DND-41 (cell line): ENCODE data around the gene F2R.
"Not testable (repeated sequence)": the region's sequence is repeated elsewhere in the genome, so short reads cannot be mapped to it uniquely, and the experiment has no call there.

Experiments
- ATAC-seq: fragments of 200-7000 bp; cut with Tn5 transposase; 3 replicates; pipeline ENCODE4 v1.9.1; 2021; ENCODE audit warnings: low read depth; ENCODE audit not compliant: insufficient read depth
- DNase-seq: peaks from one replicate; pipeline ENCODE4 v3.0.0-alpha.2; 2020
- H2AFZ ChIP-seq: 2 replicates; pipeline ENCODE4 v1.6.0; 2012; ENCODE audit warnings: low read depth, low read length
- H3K27ac ChIP-seq: 2 replicates; pipeline ENCODE4 v1.5.1; 2012; ENCODE audit warnings: low read length, inconsistent platforms
- H3K27me3 ChIP-seq: fragments of 200-600 bp; sonication (generic); 2 replicates; pipeline ENCODE4 v1.6.0; 2012; ENCODE audit warnings: low read length, mild to moderate bottlenecking, inconsistent platforms; ENCODE audit not compliant: insufficient read depth, poor library complexity
- H3K36me3 ChIP-seq: 2 replicates; pipeline ENCODE4 v1.5.1; 2012; ENCODE audit warnings: low read length, inconsistent platforms; ENCODE audit not compliant: insufficient read depth
- H3K4me1 ChIP-seq: 2 replicates; pipeline ENCODE4 v1.5.1; 2012; ENCODE audit warnings: mild to moderate bottlenecking, low read length; ENCODE audit not compliant: insufficient read depth
- H3K4me2 ChIP-seq: 2 replicates; pipeline ENCODE4 v1.6.0; 2012; ENCODE audit warnings: mild to moderate bottlenecking, moderate library complexity, low read length, inconsistent platforms; ENCODE audit not compliant: insufficient read depth
- H3K4me3 ChIP-seq, 2 experiments: fragments of 200-600 bp in 1 of 2; shearing (Covaris generic) in 1 of 2; 2 replicates each; pipeline ENCODE4 v1.5.1; 2012 to 2016; ENCODE audit warnings: inconsistent platforms in 2 of 2, low read length in 2 of 2, mild to moderate bottlenecking in 2 of 2, low read depth in 1 of 2, moderate library complexity in 1 of 2
- H3K79me2 ChIP-seq: 2 replicates; pipeline ENCODE4 v1.6.0; 2012; ENCODE audit warnings: low read length, inconsistent platforms; ENCODE audit not compliant: insufficient read depth
- H3K9ac ChIP-seq: 2 replicates; pipeline ENCODE4 v1.6.0; 2012; ENCODE audit warnings: low read depth, mild to moderate bottlenecking, inconsistent platforms, low read length, moderate library complexity
- H3K9me3 ChIP-seq: 2 replicates; pipeline ENCODE4 v1.5.1; 2012; ENCODE audit warnings: low read length, moderate library complexity, mild to moderate bottlenecking, inconsistent platforms; ENCODE audit not compliant: insufficient read depth, severe bottlenecking
- H4K20me1 ChIP-seq: 2 replicates; pipeline ENCODE4 v1.6.0; 2012; ENCODE audit warnings: low read length; ENCODE audit not compliant: insufficient read depth
- EZH2 ChIP-seq: IDR thresholded peaks from 3 replicates; pipeline ENCODE4 v1.6.1; 2012; ENCODE audit warnings: borderline replicate concordance, low read depth, mild to moderate bottlenecking, moderate library complexity, low read length, inconsistent platforms; ENCODE audit not compliant: severe bottlenecking
- TF ChIP-seq, protein P1 (sequence below): IDR thresholded peaks from 2 replicates; pipeline ENCODE4 v1.5.1; 2012; ENCODE audit warnings: borderline replicate concordance, low read length, moderate library complexity, mild to moderate bottlenecking; ENCODE audit not compliant: poor library complexity, severe bottlenecking; ENCODE audit errors: extremely low read depth

Gene F2R

GRCh38 chr5:76675364-76675763 lies 40.6 kb upstream of the F2R start:
- Histone ChIP-seq H3K27ac (no peak overlapping the region), H3K36me3 (no peaks in the 10 kb centered on the region), H3K4me2 (no peak overlapping the region), H3K79me2 (no peaks in the 10 kb centered on the region), H3K27me3 (no peaks in the 10 kb centered on the region), H3K4me1 (no peaks in the 10 kb centered on the region), H3K9ac (no peak overlapping the region), H3K4me3 (no peak overlapping the region), H2AFZ (no peak overlapping the region), H3K9me3 (no peaks in the 10 kb centered on the region), H4K20me1 (no peaks in the 10 kb centered on the region)
- TF ChIP-seq, protein P1, sequence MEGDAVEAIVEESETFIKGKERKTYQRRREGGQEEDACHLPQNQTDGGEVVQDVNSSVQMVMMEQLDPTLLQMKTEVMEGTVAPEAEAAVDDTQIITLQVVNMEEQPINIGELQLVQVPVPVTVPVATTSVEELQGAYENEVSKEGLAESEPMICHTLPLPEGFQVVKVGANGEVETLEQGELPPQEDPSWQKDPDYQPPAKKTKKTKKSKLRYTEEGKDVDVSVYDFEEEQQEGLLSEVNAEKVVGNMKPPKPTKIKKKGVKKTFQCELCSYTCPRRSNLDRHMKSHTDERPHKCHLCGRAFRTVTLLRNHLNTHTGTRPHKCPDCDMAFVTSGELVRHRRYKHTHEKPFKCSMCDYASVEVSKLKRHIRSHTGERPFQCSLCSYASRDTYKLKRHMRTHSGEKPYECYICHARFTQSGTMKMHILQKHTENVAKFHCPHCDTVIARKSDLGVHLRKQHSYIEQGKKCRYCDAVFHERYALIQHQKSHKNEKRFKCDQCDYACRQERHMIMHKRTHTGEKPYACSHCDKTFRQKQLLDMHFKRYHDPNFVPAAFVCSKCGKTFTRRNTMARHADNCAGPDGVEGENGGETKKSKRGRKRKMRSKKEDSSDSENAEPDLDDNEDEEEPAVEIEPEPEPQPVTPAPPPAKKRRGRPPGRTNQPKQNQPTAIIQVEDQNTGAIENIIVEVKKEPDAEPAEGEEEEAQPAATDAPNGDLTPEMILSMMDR: no peak
- TF ChIP-seq EZH2: no peak
- no peak for DNase-seq
- no peak for ATAC-seq

GRCh38 chr5:76677849-76678472 lies 38.0 kb upstream of the F2R start:
- DNase-seq (no peak), ATAC-seq (no peak)
- Histone ChIP-seq H3K9me3 (no peaks in the 10 kb centered on the region), H3K4me2 (no peak overlapping the region), H4K20me1 (no peaks in the 10 kb centered on the region), H3K4me1 (no peaks in the 10 kb centered on the region), H3K36me3 (no peaks in the 10 kb centered on the region), H3K79me2 (no peaks in the 10 kb centered on the region), H3K27ac (no peak overlapping the region), H2AFZ (no peak overlapping the region), H3K9ac (no peak overlapping the region), H3K4me3 (no peak overlapping the region), H3K27me3 (no peaks in the 10 kb centered on the region)
- TF ChIP-seq EZH2: no peak
- TF ChIP-seq, protein P1: no peak

GRCh38 chr5:76679231-76679630 lies 36.7 kb upstream of the F2R start:
- H3K79me2 ChIP-seq: no peaks in the 10 kb centered on the region
- no peaks in the 10 kb centered on the region for H3K27me3 ChIP-seq
- H3K9me3 ChIP-seq: no peaks in the 10 kb centered on the region
- no peak overlapping the region for H3K4me3 ChIP-seq
- no peak for TF ChIP-seq EZH2
- TF ChIP-seq, protein P1: no peak
- no peaks in the 10 kb centered on the region for H4K20me1 ChIP-seq
- no peaks in the 10 kb centered on the region for H3K4me1 ChIP-seq
- no peak overlapping the region for H3K27ac ChIP-seq
- H3K4me2 ChIP-seq: no peak overlapping the region
- ATAC-seq (no peak), DNase-seq (no peak)
- no peak overlapping the region for H3K9ac ChIP-seq
- no peak overlapping the region for H2AFZ ChIP-seq
- H3K36me3 ChIP-seq: no peaks in the 10 kb centered on the region

- H3K9ac ChIP-seq, H2AFZ ChIP-seq, ATAC-seq, H3K79me2 ChIP-seq, DNase-seq, H3K27ac ChIP-seq, H3K4me1 ChIP-seq, H3K4me3 ChIP-seq, H3K27me3 ChIP-seq, H3K36me3 ChIP-seq, H3K4me2 ChIP-seq, H3K9me3 ChIP-seq, H4K20me1 ChIP-seq: not testable (repeated sequence)
Observed at GRCh38 chr5:76680826-76681225, 35.1 kb upstream of the F2R start.
